IPS-NIHi7 (cell line): Measurements from ENCODE around the gene SEMA3G.

Experiments
- DNase-seq: peaks from one replicate; pipeline ENCODE4 v3.0.0; 2012; ENCODE audit warnings: mixed read lengths; ENCODE audit errors: extremely low spot score

SEMA3G gene

DNA sequence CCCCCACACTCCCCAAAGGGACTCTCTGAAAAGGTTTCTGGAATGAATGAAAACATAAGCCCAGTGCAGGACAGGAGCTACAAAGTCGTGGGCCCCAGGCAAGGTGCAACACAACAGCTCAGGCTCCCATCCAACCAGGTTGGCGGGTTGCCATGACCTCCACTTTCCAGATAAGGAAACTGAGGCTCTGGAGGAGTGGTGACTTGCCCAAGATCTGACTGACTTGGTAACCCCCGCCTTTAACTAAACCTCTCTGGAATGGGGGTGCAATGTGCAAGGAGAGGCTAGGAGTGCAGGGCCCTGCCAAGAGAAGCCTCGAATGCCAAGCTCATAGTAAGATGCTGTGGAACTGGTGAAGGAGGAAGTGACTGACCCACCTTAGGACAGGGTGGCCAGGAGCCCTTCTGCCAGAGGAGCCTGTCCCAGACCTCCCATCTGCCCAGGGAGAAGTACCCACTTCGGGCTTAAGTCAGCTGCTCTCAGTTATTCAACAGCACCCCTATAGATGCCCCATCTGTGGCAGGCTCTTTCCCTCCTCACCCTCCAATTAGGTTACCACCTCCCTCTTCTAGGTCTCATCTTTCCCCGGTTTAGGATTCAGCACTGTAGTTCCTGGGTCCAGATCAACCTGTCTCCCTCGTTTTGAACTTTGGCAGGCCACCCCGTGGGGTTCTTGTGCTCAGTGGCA is 9.5 kb upstream of the SEMA3G start:
- no peak for DNase-seq

DNA sequence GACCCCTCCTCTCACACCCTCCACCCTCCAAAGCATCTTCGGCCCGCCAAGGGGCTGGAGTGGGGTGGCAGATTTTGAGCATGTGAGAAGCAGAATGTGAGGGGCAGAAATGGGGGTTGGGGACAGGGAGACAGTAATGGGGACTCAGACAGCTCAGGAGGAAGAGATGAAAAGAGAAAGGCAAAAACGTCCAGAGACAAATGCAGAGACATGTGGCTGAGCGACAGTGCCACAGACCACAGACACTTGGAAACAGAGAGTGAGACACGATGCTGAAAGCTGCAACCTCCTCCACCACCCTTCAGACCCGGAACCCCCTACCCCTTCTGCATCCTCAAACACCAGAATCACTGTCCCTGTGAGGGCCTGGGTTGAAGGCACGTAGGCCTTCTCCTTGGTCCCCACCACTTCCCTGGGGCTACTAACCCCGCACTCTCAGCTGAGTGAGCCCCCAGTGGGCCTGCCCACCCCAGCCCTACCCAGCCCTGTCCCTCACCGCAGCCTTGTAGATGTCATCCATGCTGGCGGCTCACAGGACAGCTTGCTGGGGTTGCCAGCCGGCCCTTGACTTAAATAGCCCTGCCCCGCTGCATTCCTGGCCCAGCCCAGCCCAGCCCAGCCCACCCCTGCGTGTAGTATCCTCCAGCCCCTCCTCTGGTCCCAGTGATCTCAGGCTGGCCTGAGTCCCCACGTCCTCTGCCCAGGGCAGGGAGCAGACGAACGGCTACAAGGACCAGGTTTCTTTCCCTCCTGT is 8.8 kb upstream of the SEMA3G start, which contains the start of gene TNNC1:
TNNC1 (minus strand) TSS at position 546 of the 754 bp plus-strand sequence; CDS start at position 520, 26 bp downstream.
- peak; percentile 80 for DNase-seq

GRCh38 chr3:52452570-52453221 is 7.8 kb upstream of the SEMA3G start:
- no peak for DNase-seq

DNA sequence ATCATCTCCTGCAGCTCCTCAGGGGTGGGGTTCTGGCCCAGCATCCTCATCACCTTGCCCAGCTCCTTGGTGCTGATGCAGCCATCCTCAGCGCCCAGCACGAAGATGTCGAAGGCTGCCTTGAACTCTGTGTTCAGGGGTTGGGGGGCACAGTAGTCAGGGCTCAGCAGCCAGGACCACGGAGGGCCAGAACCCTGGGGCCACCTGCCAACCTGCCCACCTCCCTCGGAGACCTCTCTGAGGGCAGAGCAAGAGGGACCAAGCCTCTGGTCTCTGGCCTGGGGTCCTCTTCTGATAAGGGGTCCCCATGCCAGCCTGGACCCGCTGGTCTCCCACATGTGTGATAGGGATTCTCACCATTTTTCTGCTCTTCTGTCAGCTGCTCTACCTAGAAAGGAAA is 7.2 kb upstream of the SEMA3G start:
- no peak for DNase-seq

DNA sequence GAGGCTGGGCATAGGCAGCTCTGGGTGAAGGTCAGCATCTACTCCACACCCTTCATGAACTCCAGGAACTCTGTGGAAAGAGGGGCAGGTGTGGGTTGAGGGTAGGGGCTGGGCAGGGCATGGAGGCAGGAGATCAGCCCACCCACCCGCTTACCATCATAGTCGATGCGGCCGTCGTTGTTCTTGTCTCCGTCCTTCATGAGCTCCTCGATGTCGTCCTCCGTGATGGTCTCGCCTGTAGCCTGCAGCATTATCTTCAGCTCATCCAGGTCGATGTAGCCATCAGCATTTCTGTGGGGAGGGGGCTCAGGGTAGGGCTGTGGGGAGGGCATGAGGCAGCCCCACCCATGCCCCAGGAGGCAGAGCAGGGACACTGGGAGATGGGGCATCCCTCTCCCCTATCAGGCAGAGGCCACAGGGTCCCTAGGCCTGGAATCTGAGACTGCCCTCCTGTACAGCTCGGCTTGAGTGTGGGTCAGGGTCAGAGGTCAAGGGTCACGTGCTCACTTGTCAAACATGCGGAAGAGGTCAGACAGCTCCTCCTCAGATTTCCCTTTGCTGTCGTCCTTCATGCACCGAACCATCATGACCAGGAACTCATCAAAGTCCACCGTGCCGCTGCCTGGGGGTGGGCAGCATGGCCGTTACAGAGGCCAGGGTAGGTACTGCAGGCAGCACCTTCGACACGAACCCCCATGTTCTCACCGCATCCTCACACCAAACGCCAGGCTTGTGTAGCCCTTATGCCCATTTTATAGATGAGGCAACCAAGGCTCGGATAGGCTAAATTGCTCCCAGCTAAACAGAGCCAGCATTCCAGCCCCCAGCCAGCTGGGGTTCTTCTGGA is 6.6 kb upstream of the SEMA3G start:
- DNase-seq = no peak

GRCh38 chr3:52450489-52451236 is 5.8 kb upstream of the SEMA3G start:
- no peak for DNase-seq

- no peak for DNase-seq
These were observed 2.8 kb upstream of the SEMA3G start for GRCh38 chr3:52447512-52448355.

DNA sequence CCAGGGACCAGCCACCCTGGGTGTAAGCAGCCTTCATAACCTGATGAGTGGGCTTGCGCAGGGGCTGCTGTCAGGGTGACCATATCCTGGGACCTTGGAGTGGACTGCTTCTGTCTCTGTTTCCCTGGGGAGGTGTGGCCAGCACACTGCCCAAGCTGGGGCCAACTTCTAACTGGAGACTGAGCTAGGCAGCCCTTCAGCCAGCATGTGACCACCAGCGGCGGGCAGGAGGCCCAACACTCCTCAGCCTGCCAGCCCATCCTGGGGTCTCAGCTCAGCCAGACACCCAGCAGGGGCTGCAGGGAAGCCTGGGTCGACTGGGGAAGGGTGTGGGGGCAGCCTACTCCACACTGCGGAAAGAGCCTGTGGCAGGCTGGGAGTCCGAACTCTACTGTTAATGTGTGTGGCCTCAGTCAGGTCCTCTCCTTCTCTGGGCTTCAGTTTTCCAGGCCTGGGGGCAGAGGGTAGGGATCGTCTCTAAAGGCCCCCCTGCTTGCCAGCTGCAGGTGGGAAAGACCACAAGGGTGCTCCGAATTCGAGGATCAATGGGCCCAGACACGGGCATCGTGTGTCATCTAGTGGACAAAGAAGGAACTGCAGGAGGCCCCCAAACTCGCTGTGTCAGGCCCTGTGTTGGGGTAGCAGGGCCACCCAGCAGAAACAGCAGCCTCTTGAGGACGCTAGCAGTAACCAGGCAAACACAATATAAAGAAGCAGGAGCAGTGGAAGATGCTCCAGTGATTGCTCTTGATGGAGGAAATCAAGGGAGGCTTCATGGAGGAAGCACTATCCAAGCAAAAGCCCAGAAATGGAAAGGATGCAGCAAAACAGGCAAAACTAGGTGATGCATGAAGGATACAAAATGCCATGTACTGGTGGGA is 2.0 kb upstream of the SEMA3G start:
- DNase-seq = peak; percentile 84

DNA sequence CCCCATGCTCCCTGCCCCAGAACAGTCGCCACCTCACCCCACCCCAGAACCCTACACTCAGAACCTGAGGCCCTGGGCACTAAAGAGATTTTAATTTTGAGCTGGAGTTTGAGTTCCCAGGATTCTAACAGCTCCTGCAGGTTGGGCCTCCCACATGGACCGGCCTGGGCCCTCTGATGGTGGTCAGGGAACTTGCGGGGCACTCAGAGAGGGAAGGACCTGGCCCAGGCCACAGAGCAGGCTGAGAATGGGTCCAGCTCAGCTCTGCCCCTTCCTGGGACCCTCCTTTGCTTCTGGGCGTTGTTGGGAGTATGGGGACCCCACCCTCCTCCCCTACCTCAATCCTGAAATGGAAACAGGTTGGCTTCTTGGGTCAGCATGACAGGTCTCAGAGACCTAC is 1.1 kb upstream of the SEMA3G start:
- DNase-seq = no peak

GRCh38 chr3:52443791-52444687 is 864 bp downstream of the SEMA3G start:
- DNase-seq = no peak

DNA sequence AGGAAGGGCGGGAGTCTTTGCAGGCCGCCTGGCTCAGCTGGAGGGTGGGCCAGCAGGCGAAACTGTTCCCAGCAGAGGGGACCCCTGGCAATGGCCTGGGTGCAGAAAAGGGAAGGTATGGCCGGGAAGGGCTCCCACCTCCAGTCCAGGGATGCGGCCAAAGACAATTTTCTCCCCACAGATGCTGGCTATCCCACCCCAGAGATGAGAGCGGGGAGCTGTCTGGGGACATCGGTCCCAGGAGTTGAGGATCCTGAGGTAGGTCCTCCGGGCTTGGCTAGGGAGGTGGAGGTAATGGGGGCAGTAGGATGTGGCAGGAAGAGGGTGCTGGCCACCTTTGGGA is 1.7 kb downstream of the SEMA3G start:
- DNase-seq = no peak

GRCh38 chr3:52442409-52443267 is 2.3 kb downstream of the SEMA3G start:
- no peak for DNase-seq

- DNase-seq = no peak
These were observed 3.1 kb downstream of the SEMA3G start for GRCh38 chr3:52441772-52442332.

- DNase-seq = no peak
These were observed 3.7 kb downstream of the SEMA3G start for GRCh38 chr3:52441091-52441771.

DNA sequence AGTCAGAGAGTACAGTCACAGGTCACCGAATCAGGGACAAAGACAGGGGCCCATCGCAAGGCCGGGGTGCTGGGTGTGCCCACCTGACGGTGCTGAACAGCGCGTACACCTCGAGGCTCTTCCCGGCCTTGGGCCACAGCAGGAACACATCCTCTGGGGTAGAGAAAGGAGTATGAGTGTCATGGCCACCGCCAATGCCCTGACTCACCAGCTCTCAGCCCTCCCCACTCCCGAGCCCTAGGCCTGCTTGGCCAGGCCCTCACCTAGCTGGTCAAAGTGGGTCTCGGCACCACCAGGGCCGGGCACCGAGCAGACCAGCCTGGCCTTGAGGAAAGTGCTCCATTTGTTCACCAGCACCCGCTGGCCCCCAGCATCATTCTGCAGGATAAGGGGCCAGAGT is 4.2 kb downstream of the SEMA3G start:
- no peak for DNase-seq

GRCh38 chr3:52440249-52440551 is 4.7 kb downstream of the SEMA3G start:
- DNase-seq = no peak
